HepG2 (cell line): ENCODE data around the gene SGIP1. TPM values are rescaled to one million over a fixed set of nuclear protein-coding genes. Genes with fewer than 3 reads are reported as not detected.

Experiments
- ATAC-seq: fragments of 200-7000 bp; cut with Tn5 transposase; 3 replicates; pipeline ENCODE4 v1.9.1; 2020; ENCODE audit warnings: mild to moderate bottlenecking, moderate library complexity
- BruUV-seq: library from RNA; stranded (reverse); fragments of 400-500 nt; replicated peaks from 2 replicates; lab custom pipeline; 2021; lab: Mats Ljungman, UMichigan
- CTCF ChIA-PET: fragments of 300-600 bp; formaldehyde crosslinking; extraction: SDS; loops from one replicate; lab custom pipeline; 2021; ENCODE audit warnings: low total read pairs, inconsistent platforms, low intra/inter-chr PET ratio; lab: Yijun Ruan, JAX
- POLR2A ChIA-PET: fragments of 350-600 bp; sonication (Branson Sonifier 250); formaldehyde crosslinking; loops from one replicate; lab custom pipeline; 2020; ENCODE audit warnings: antibody characterized with exemption, inconsistent platforms; lab: Yijun Ruan, JAX
- DNase-seq: peaks from one replicate; pipeline ENCODE4 v3.0.0-alpha.2; 2015; ENCODE audit warnings: low spot score
- FAIRE-seq: peaks from 3 replicates; lab custom pipeline; 2011; peaks lifted over from hg19 to GRCh38; lab: Jason Lieb, UNC
- H2AFZ ChIP-seq: one replicate; pipeline ENCODE4 v1.6.1; 2011; ENCODE audit warnings: low read length, inconsistent platforms
- H3K27ac ChIP-seq: fragments of 300-600 bp; 3 replicates; pipeline ENCODE4 v1.8.0; 2011; ENCODE audit warnings: mixed run types, mild to moderate bottlenecking, mixed read lengths, low read length, inconsistent platforms; ENCODE audit not compliant: insufficient read depth; ENCODE audit errors: extremely low read length
- H3K27me3 ChIP-seq, 2 experiments: fragments of 200-600 bp in 1 of 2; 2 replicates in 1 of 2; 3 replicates in 1 of 2; pipeline versions ENCODE4 v1.6.0 to v1.8.0; 2011; ENCODE audit warnings: low read length in 2 of 2, mild to moderate bottlenecking in 2 of 2, moderate library complexity in 2 of 2, inconsistent platforms in 1 of 2; ENCODE audit not compliant: insufficient read depth in 2 of 2, control insufficient read depth in 1 of 2
- H3K36me3 ChIP-seq, 2 experiments: fragments of 200-600 bp in 1 of 2; replicated peaks in 1 of 2; 2 replicates in 1 of 2; 3 replicates in 1 of 2; pipeline versions ENCODE4 v1.5.1 to v1.8.0; 2011; ENCODE audit warnings: low read length in 2 of 2, inconsistent platforms in 1 of 2; ENCODE audit not compliant: insufficient read depth in 2 of 2, control insufficient read depth in 1 of 2
- H3K4me1 ChIP-seq: 2 replicates; pipeline ENCODE4 v1.5.1; 2012; ENCODE audit warnings: low read length, inconsistent platforms; ENCODE audit not compliant: insufficient read depth
- H3K4me2 ChIP-seq: 2 replicates; pipeline ENCODE4 v1.6.0; 2011; ENCODE audit warnings: low read depth, low read length, inconsistent platforms
- H3K4me3 ChIP-seq, 3 experiments: fragments of 200-600 bp in 1 of 3; sonication (generic), shearing (Covaris generic) in 1 of 3; replicated peaks in 1 of 3; 2 replicates each; pipeline ENCODE4 v1.5.1; 2011 to 2016; ENCODE audit warnings: low read length in 3 of 3, inconsistent platforms in 2 of 3, low read depth in 2 of 3, mild to moderate bottlenecking in 2 of 3, control low read depth in 1 of 3, mixed read lengths in 1 of 3; ENCODE audit not compliant: insufficient read depth in 1 of 3
- H3K79me2 ChIP-seq: one replicate; pipeline ENCODE4 v1.6.1; 2011; ENCODE audit warnings: low read length, inconsistent platforms; ENCODE audit not compliant: insufficient read depth
- H3K9ac ChIP-seq: 2 replicates; pipeline ENCODE4 v1.6.0; 2011; ENCODE audit warnings: mild to moderate bottlenecking, low read depth, low read length, inconsistent platforms; ENCODE audit not compliant: insufficient read depth
- H3K9me3 ChIP-seq: 2 replicates; pipeline ENCODE4 v1.5.1; 2012; ENCODE audit warnings: mild to moderate bottlenecking, low read length
- H4K20me1 ChIP-seq: 2 replicates; pipeline ENCODE4 v1.6.0; 2011; ENCODE audit warnings: inconsistent platforms, mild to moderate bottlenecking, low read length, moderate library complexity; ENCODE audit not compliant: insufficient read depth
- GABPB1 ChIP-seq: IDR thresholded peaks from 2 replicates; pipeline ENCODE4 v1.6.1; 2016; ENCODE audit warnings: mild to moderate bottlenecking, missing genetic modification reagents, moderate library complexity, missing compliant biosample characterization
- HNF4A ChIP-seq: sonication (generic); formaldehyde crosslinking; IDR thresholded peaks from 2 replicates; pipeline ENCODE4 v1.4.0; 2020; ENCODE audit warnings: missing genetic modification reagents
- KLF13 ChIP-seq: sonication (generic); formaldehyde crosslinking; IDR thresholded peaks from 2 replicates; pipeline ENCODE4 v1.4.0; 2020; ENCODE audit warnings: mild to moderate bottlenecking, missing genetic modification reagents
- MTF2 ChIP-seq: sonication (generic); formaldehyde crosslinking; IDR thresholded peaks from 2 replicates; pipeline ENCODE4 v1.5.0; 2020; ENCODE audit warnings: missing genetic modification reagents, borderline replicate concordance
- NPAS2 ChIP-seq: sonication (generic); formaldehyde crosslinking; IDR thresholded peaks from 2 replicates; pipeline ENCODE4 v1.8.0; 2022; ENCODE audit warnings: mild to moderate bottlenecking, missing genetic modification reagents, borderline replicate concordance
- PHF21A ChIP-seq: sonication (generic); formaldehyde crosslinking; IDR thresholded peaks from 2 replicates; pipeline ENCODE4 v1.5.0; 2020; ENCODE audit warnings: mild to moderate bottlenecking, missing genetic modification reagents
- SRSF1 ChIP-seq: fragments of 200-400 bp; formaldehyde crosslinking; optimal IDR thresholded peaks from 2 replicates; pipeline ENCODE3; 2017; ENCODE audit warnings: mild to moderate bottlenecking, low read depth, low read length, moderate library complexity
- ZBTB7A ChIP-seq: sonication (generic); formaldehyde crosslinking; IDR thresholded peaks from 2 replicates; pipeline ENCODE4 v1.8.0; 2022; ENCODE audit warnings: mild to moderate bottlenecking, missing genetic modification reagents
- ZNF232 ChIP-seq: sonication (generic); formaldehyde crosslinking; IDR thresholded peaks from 2 replicates; pipeline ENCODE4 v1.4.0; 2020; ENCODE audit warnings: missing genetic modification reagents, borderline replicate concordance
- ZNF383 ChIP-seq: sonication (generic); formaldehyde crosslinking; IDR thresholded peaks from 2 replicates; pipeline ENCODE4 v1.4.0; 2020; ENCODE audit warnings: missing genetic modification reagents, mild to moderate bottlenecking, borderline replicate concordance
- ZNF451 ChIP-seq: sonication (generic); formaldehyde crosslinking; IDR thresholded peaks from 2 replicates; pipeline ENCODE4 v1.5.0; 2020; ENCODE audit warnings: mild to moderate bottlenecking, missing genetic modification reagents
- ZNF510 ChIP-seq: sonication (generic); formaldehyde crosslinking; IDR thresholded peaks from 2 replicates; pipeline ENCODE4 v1.4.0; 2020; ENCODE audit warnings: low read depth, mild to moderate bottlenecking, missing genetic modification reagents
- WGBS: methylation state at CpG from one replicate; pipeline ENCODE4 v1.1.6; 2017; ENCODE audit warnings: low lambda C conversion rate; 5-methylcytosine and 5-hydroxymethylcytosine counted together
- in situ Hi-C: cut with HindIII; loops from 2 replicates; pipeline ENCODE4 v1.10.0; 2017; ENCODE audit warnings: low pct_unique_long_range_greater_than_20kb; ENCODE audit not compliant: extremely low pct_ligation_motif_present
- intact Hi-C: fragments of 100-400 bp; cut with micrococcal nuclease; formaldehyde crosslinking; loops from one replicate; pipeline ENCODE4 v1.10.0; 2022; ENCODE audit not compliant: unreplicated experiment
- polyA plus RNA-seq, 8 experiments: library from polyadenylated mRNA; depleted of rRNA in 3 of 8; stranded (reverse) in 7 of 8; unstranded in 1 of 8; fragments of >200 nt; fragmentation: Illumina TruSeq in 4 of 8; extraction: Trizol in 4 of 8; gene quantifications; 2 replicates each; pipeline versions ENCODE4 v1.2.1 to v1.2.3, GENCODE V29; 2011 to 2016; ENCODE audit warnings: low read depth in 4 of 8, missing spikeins in 1 of 8, mixed read lengths in 1 of 8; ENCODE audit not compliant: insufficient read depth in 1 of 8
- total RNA-seq, 5 experiments: library from RNA; depleted of rRNA; stranded (reverse); fragments of >200 nt; fragmentation: Illumina TruSeq; extraction: Trizol; gene quantifications; 2 replicates each; pipeline ENCODE4 v1.2.3, GENCODE V29; 2016; ENCODE audit warnings: low read depth in 1 of 5
- TF ChIP-seq, protein P1 (sequence below): IDR thresholded peaks from 2 replicates; pipeline ENCODE4 v1.4.0; 2020; ENCODE audit warnings: mild to moderate bottlenecking, missing genetic modification reagents
- TF ChIP-seq, protein P2 (sequence below): sonication (generic); formaldehyde crosslinking; IDR thresholded peaks from 2 replicates; pipeline ENCODE4 v1.4.0; 2020; ENCODE audit warnings: missing genetic modification reagents
- TF ChIP-seq, protein P3 (sequence below): sonication (generic); formaldehyde crosslinking; conservative IDR thresholded peaks from 2 replicates; pipeline ENCODE4 v1.8.1; 2023; ENCODE audit warnings: missing genetic modification reagents

The SGIP1 gene
- total and polyA plus RNA-seq, 2 of the 13 experiments (the other 11 are each of a cell fraction or from before 2014, with no cell fraction given), result not detected

DNA sequence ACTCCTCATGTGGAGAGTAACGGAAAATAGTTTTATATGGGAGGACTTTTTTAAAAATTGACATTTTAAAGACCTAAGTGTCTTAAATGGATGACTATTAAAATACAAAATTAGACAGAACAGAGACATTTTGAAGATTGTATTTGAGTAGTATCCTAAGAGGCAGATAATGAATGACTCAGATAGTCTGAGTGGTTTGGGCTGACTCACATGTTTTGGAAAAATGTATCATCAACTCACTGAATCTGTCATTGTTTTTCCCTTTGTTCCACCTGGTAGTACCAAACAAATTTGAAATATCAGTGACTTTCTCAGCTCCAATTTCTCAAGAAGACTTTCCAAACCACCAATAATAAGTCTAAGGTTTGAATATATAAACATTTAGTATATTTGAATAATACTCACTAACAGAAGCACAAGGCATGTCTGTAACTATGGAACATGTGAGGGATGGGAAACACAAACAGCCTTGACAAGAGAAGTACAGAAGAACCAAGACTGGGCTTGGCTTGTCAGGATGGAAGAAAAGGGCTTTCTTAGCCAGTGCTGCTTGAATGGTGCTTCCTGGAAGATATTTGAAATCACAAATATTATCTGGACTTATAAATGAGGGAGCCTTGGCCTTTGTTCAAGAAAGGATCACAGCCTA lies 90.6 kb downstream of the SGIP1 start:
- FAIRE-seq (no peak), ATAC-seq (no peak), DNase-seq (no peak)
- Histone ChIP-seq H3K79me2 (no peaks in the 10 kb centered on the region), H3K27ac (no peak overlapping the region), H3K36me3 (no peaks in the 10 kb centered on the region), H3K4me2 (no peak overlapping the region), H3K27me3 (no peaks in the 10 kb centered on the region), H4K20me1 (no peaks in the 10 kb centered on the region), H2AFZ (no peak overlapping the region), H3K9me3 (0 out of 2 replicates have a peak, but pooled peaks cover 5% of the 10 kb centered on the region), H3K9ac (no peak overlapping the region), H3K4me3 (no peak overlapping the region), H3K4me1 (no peaks in the 10 kb centered on the region)
- intact Hi-C loops (no loop called here), in situ Hi-C loops (no loop called here)
- POLR2A ChIA-PET, result no interaction called here
- no TSS peak for BruUV-seq
- CTCF ChIA-PET, result no interaction called here
- WGBS, result 10% methylated on average over 1 of the region's 1 CpG
- no peak for TF ChIP-seq PHF21A (CRISPR knock-in tag)
- no peak for TF ChIP-seq ZBTB7A (CRISPR knock-in tag)
- TF ChIP-seq, protein P1, sequence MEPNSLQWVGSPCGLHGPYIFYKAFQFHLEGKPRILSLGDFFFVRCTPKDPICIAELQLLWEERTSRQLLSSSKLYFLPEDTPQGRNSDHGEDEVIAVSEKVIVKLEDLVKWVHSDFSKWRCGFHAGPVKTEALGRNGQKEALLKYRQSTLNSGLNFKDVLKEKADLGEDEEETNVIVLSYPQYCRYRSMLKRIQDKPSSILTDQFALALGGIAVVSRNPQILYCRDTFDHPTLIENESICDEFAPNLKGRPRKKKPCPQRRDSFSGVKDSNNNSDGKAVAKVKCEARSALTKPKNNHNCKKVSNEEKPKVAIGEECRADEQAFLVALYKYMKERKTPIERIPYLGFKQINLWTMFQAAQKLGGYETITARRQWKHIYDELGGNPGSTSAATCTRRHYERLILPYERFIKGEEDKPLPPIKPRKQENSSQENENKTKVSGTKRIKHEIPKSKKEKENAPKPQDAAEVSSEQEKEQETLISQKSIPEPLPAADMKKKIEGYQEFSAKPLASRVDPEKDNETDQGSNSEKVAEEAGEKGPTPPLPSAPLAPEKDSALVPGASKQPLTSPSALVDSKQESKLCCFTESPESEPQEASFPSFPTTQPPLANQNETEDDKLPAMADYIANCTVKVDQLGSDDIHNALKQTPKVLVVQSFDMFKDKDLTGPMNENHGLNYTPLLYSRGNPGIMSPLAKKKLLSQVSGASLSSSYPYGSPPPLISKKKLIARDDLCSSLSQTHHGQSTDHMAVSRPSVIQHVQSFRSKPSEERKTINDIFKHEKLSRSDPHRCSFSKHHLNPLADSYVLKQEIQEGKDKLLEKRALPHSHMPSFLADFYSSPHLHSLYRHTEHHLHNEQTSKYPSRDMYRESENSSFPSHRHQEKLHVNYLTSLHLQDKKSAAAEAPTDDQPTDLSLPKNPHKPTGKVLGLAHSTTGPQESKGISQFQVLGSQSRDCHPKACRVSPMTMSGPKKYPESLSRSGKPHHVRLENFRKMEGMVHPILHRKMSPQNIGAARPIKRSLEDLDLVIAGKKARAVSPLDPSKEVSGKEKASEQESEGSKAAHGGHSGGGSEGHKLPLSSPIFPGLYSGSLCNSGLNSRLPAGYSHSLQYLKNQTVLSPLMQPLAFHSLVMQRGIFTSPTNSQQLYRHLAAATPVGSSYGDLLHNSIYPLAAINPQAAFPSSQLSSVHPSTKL, result no peak
- TF ChIP-seq NPAS2 (CRISPR knock-in tag), result no peak
- no peak for TF ChIP-seq GABPB1
- TF ChIP-seq ZNF383, result no peak
- TF ChIP-seq, protein P2, sequence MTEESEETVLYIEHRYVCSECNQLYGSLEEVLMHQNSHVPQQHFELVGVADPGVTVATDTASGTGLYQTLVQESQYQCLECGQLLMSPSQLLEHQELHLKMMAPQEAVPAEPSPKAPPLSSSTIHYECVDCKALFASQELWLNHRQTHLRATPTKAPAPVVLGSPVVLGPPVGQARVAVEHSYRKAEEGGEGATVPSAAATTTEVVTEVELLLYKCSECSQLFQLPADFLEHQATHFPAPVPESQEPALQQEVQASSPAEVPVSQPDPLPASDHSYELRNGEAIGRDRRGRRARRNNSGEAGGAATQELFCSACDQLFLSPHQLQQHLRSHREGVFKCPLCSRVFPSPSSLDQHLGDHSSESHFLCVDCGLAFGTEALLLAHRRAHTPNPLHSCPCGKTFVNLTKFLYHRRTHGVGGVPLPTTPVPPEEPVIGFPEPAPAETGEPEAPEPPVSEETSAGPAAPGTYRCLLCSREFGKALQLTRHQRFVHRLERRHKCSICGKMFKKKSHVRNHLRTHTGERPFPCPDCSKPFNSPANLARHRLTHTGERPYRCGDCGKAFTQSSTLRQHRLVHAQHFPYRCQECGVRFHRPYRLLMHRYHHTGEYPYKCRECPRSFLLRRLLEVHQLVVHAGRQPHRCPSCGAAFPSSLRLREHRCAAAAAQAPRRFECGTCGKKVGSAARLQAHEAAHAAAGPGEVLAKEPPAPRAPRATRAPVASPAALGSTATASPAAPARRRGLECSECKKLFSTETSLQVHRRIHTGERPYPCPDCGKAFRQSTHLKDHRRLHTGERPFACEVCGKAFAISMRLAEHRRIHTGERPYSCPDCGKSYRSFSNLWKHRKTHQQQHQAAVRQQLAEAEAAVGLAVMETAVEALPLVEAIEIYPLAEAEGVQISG (CRISPR knock-in tag), result no peak
- TF ChIP-seq ZNF451 (CRISPR knock-in tag), result no peak
- TF ChIP-seq, protein P3, sequence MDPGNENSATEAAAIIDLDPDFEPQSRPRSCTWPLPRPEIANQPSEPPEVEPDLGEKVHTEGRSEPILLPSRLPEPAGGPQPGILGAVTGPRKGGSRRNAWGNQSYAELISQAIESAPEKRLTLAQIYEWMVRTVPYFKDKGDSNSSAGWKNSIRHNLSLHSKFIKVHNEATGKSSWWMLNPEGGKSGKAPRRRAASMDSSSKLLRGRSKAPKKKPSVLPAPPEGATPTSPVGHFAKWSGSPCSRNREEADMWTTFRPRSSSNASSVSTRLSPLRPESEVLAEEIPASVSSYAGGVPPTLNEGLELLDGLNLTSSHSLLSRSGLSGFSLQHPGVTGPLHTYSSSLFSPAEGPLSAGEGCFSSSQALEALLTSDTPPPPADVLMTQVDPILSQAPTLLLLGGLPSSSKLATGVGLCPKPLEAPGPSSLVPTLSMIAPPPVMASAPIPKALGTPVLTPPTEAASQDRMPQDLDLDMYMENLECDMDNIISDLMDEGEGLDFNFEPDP (CRISPR knock-in tag), result no peak
- TF ChIP-seq ZNF510 (CRISPR knock-in tag), result no peak
- no peak for TF ChIP-seq ZNF232 (CRISPR knock-in tag)
- TF ChIP-seq SRSF1, result no peak
- no peak for TF ChIP-seq KLF13 (CRISPR knock-in tag)
- no peak for TF ChIP-seq MTF2 (CRISPR knock-in tag)
- no peak for TF ChIP-seq HNF4A (CRISPR knock-in tag)
